Gastroesophageal sphincter (tissue), 3 donors: ENCODE data around the gene SKP2.

Source experiments
- CTCF ChIP-seq, 4 experiments: fragments of 200-600 bp in 2 of 4; fragments of 450-650 bp in 2 of 4; sonication (generic) in 1 of 4; IDR thresholded peaks; one replicate each; pipeline ENCODE4 v1.5.1; 2017 to 2019; ENCODE audit warnings: antibody characterized with exemption in 4 of 4, mild to moderate bottlenecking in 2 of 4, moderate library complexity in 2 of 4
- POLR2A ChIP-seq, 2 donors: fragments of 450-650 bp; IDR thresholded peaks; one replicate each; pipeline ENCODE4 v1.6.1; 2017; ENCODE audit warnings: antibody characterized with exemption in 2 of 2, mild to moderate bottlenecking in 2 of 2, moderate library complexity in 1 of 2

- no peak for TF ChIP-seq CTCF (IDR thresholded peaks at IDR 0.05)
- TF ChIP-seq POLR2A (IDR thresholded peaks at IDR 0.05): no peak
These were observed 65.7 kb downstream of the SKP2 start for GRCh38 chr5:36217567-36217966.
